GM08714 (cell line): ENCODE measurements around the gene SEMA3C.
"Not testable (repeated sequence)": the region's sequence is repeated elsewhere in the genome, so short reads cannot be mapped to it uniquely, and the experiment has no call there.

Source experiments
- H3K4me3 ChIP-seq: fragments of 200-500 bp; sonication (Bioruptor generic); 2 replicates; pipeline ENCODE4 v1.5.1; 2014; ENCODE audit warnings: mild to moderate bottlenecking, low read length, inconsistent platforms
- ZNF274 ChIP-seq: IDR thresholded peaks from 2 replicates; pipeline ENCODE4 v1.6.1; 2012; ENCODE audit warnings: mild to moderate bottlenecking, low read depth, low read length

Gene SEMA3C

GRCh38 chr7:80941208-80941758, 22.4 kb upstream of the SEMA3C start:
- H3K4me3 ChIP-seq = no peak overlapping the region
- TF ChIP-seq ZNF274 = no peak

- no peak for TF ChIP-seq ZNF274
- no peak overlapping the region for H3K4me3 ChIP-seq
Measured at GRCh38 chr7:80940539-80941207, 21.8 kb upstream of the SEMA3C start.

- H3K4me3 ChIP-seq = no peak overlapping the region
- no peak for TF ChIP-seq ZNF274
Measured at GRCh38 chr7:80937336-80937735, 18.5 kb upstream of the SEMA3C start.

- TF ChIP-seq ZNF274 = no peak
- no peak overlapping the region for H3K4me3 ChIP-seq
Measured at GRCh38 chr7:80935991-80936780, 17.3 kb upstream of the SEMA3C start.

- no peak overlapping the region for H3K4me3 ChIP-seq
- no peak for TF ChIP-seq ZNF274
Measured at GRCh38 chr7:80934321-80934720, 15.5 kb upstream of the SEMA3C start.

- H3K4me3 ChIP-seq = no peak overlapping the region
- no peak for TF ChIP-seq ZNF274
Measured at GRCh38 chr7:80932536-80932935, 13.7 kb upstream of the SEMA3C start.

- H3K4me3 ChIP-seq = no peak overlapping the region
- TF ChIP-seq ZNF274 = no peak
Measured at GRCh38 chr7:80929619-80930018, 10.8 kb upstream of the SEMA3C start.

- H3K4me3 ChIP-seq = not testable (repeated sequence)
Measured at GRCh38 chr7:80926955-80927354, 8.1 kb upstream of the SEMA3C start.

- H3K4me3 ChIP-seq = no peak overlapping the region
- no peak for TF ChIP-seq ZNF274
Measured at GRCh38 chr7:80924090-80924489, 5.2 kb upstream of the SEMA3C start.

GRCh38 chr7:80923211-80923612, 4.4 kb upstream of the SEMA3C start:
- TF ChIP-seq ZNF274 = no peak
- H3K4me3 ChIP-seq = no peak overlapping the region

- no peak overlapping the region for H3K4me3 ChIP-seq
- TF ChIP-seq ZNF274 = no peak
Measured at GRCh38 chr7:80922253-80923049, 3.6 kb upstream of the SEMA3C start.

GRCh38 chr7:80921130-80921529, 2.3 kb upstream of the SEMA3C start:
- no peak overlapping the region for H3K4me3 ChIP-seq
- no peak for TF ChIP-seq ZNF274

GRCh38 chr7:80918399-80918798, 452 bp downstream of the SEMA3C start:
- peak overlapping the region; percentile 64 for H3K4me3 ChIP-seq
- TF ChIP-seq ZNF274 = no peak
